CD4-positive, alpha-beta T cell treated with Interleukin-15 for 1 hour (primary cell): Measurements from ENCODE around the gene KLF11.
"Not testable (repeated sequence)": the region's sequence is repeated elsewhere in the genome, so short reads cannot be mapped to it uniquely, and the experiment has no call there.

Experiments
- DNase-seq: peaks from one replicate; pipeline ENCODE4 v3.0.0-alpha.2; 2020

The KLF11 gene

DNA sequence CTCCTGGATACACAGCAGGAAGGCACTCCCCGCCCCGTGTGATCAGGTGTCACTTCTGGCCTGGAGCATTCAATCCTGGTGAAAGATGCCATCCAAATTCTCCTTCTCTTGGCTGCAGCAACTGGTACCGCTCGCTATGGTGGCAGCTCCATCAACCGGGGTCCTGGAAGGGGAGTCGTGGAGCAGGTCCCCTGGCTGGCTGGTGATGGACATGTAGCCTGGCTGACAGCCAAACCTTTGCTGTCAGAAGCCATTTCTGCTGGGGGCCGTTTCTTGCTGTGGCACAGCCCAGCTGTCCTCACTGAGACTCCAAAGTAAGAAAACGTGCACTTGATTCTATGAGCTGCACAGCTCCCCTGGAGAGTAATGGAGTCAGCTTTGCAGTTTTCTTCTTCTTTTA, 44.0 kb downstream of the KLF11 start:
- DNase-seq = no peak

DNA sequence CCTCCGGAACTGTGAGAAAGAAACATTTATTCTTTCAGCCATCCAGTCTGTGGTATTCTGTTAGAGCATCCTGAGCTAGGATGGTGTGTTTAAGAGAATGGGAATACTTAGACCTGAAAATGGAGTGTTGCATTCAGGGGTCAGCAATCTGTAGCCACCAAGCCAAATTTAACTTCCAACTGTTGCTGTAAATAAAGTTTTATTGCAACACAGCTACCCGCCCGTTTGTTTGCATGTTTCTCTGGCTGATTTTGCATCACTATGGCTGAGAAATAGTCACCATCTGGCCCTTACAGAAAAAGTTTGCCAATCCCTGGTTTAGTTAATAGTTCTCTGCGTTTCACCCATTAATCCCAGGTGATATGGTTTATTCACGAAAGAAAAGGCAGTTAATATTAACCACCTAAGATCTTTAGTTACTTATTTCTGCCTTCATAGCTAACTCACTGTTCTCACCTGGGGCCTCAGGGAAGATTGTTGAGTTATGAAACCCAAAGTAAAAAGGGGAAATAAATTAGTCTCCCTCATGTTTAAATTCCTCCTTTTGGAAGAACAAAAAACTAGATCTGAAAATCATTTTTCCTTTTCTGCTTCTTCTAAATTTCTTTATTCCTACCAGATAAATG, 46.3 kb downstream of the KLF11 start:
- DNase-seq = no peak

DNA sequence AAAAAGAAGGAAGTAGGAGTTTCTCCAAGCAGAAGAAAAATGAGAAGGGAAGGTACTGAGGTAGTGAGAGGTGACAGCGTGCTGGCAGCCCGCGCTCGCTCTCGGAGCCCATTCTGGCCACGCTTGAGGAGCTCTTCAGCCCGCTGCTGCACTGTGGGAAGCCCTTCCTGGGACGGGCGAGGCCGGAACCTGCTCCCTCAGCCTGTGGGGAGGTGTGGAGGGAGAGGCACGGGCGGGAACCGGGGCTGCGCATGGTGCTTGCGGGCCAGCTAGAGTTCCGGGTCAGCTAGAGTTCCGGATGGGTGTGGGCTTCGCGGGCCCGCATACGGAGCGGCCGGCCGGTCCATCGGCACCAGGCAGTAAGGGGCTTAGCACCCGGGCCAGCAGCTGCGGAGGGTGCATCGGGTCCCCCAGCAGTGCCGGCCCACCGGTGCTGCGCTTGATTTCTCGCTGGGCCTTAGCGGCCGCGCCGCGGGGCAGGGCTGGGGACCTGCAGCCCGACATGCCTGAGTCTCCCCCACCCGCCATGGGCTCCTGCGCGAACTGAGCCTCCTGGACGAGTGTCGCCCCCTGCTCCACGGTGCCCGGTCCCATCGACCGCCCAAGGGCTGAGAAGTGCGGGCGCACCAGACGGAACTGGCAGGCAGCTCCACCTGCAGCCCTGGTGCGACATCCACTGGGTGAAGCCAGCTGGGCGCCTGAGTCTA, 48.0 kb downstream of the KLF11 start:
- DNase-seq = no peak

DNA sequence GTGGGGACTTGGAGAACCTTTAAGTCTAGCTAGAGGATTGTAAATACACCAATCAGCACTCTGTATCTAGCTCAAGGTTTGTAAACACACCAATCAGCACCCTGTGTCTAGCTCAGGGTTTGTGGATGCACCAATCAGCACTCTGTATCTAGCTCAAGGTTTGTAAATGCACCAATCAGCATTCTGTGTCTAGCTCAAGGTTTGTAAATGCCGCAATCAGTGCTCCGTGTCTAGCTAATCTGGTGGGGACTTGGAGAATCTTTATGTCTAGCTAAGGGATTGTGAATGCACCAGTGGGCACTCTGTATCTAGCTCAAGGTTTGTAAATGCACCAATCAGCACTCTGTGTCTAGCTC, 48.5 kb downstream of the KLF11 start:
- not testable (repeated sequence) for DNase-seq

DNA sequence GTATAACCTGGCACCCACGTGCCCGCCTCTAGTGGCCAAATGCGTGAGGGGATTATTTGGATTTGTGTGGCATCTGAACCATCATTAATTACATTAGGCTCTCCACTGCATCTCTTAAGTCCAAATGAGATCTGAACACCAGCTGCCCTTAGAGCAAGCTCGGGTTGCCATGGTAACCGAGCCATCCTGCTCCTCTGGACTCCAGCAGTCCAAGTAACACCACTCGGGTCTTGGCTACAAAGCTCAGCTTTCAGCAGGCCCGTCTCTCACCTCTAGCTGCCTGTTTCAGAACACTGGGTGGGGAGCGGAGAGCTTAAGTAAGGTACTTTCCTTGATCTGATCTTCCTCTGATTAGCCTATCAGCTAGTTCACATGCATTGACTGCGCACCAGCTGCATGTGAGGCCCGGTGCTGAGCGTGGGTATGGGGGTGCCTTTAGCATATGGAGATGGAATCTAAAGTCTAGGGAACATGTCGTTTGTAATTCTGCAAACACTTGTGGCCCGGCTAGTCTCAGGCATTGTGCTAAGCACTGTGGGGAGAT, 51.0 kb downstream of the KLF11 start:
- no peak for DNase-seq

DNA sequence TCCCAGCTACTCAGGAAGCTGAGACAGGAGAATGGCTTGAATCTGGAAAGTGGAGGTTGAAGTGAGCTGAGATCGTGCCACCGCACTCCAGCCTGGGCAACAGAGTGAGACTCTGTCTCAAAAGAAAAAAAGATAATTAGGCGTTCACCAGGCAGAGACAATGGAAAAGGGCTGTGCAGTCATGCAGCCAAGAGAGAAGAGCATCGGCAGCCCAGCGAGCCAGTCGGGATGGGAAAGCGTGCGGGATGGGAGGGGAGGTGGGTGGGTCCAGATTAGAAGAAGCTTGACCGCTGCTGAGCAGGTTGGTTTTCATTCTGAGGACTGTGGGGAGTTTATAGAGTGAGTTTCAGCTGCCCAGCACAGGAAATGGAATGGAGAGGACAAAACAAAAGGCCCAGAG, 51.8 kb downstream of the KLF11 start:
- no peak for DNase-seq

DNA sequence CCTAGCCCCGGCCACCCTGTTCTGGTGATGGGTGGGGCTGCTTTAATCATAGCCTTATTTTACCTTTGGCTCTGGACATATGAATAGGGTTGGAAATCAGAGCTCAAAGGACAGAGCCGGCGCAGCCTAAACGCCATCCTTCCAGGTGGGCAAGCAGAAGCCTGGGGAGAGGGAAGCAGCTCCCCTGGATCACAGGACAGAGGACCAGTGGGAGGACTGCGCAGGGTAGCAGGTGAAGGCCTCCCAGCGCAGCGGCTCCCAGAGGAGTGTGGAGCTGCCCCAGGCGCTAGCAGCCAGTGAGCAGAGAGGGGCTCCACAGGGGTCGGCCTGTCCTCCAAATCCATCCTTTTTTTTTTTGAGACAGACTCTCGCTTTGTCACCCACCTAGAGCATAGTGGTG, 53.3 kb downstream of the KLF11 start:
- DNase-seq = no peak

DNA sequence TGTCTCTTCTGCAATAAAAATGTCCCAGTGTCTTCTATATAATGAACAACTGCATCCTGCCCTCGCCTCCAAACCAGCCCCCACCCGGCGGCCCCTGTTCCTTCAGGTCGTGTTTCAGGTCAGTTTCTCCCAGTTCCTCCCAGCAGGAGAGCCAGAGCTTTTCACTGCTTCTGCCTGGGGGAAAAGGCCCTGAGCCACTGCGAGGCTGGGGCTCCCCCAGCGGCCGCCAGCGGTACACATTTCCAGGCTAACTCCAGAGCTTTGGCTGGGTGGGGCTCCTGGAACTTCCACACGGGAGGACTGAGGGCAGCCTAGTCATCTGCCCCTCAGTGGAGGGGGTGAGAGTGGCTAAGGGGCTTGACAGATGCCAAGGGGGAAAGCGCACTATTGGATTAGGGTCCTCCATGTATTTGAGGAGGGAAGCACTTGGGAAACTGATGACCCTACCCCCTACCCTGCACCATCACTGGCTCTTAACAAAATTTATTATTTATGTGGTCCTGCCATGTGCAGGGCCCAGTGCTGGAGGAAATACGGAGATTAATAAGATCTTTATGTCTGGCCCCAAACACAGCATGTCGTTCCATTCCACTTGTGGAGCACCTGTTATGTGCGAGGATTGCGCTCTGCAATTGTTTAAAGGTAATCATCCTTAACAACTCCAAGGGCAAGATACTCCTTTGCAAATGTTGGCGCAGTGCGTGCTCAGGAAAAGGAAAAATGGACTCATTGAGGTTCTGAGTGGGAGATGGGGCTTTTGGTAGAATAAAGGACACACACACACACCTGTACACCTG, 54.2 kb downstream of the KLF11 start:
- DNase-seq = peak; percentile 48

DNA sequence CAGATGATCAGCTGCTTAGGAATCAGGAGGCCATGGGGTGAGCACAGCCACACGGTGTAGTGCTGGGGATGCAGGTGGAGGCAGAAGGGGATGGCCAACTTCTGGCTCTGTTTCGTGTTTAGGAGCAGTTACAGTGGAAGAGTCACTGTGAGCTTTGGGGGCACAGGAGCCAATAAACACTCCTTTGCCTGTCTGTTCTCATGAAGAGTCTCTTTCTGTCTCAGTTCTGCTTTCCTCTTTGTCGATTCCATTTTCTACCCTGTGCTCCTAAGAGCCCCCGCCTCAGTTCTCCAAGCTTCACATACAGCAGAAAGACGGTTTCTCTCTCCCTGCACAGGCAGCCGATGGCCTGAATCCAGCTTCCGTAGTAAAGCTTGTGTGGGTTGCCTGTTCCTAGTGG, 58.1 kb downstream of the KLF11 start:
- no peak for DNase-seq

DNA sequence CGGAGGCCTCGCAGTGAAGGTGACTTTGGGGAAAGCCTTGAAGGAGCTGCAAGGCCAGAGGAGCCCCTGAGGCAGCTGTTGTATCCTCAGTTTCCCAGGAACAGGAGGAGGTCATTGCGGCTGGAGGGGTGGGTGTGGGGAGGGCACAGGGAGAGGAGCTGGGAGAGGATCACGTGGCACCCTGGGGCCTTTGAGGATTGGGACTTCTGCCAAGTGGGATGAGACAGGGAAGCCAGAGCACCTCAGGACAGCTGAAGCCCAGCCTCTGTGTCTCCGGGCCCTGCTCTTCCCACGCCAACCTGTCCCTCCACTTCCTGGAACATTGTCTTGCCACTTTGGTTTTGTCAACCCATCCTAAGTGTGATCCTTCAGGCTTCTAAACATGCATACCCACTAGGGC, 59.8 kb downstream of the KLF11 start:
- DNase-seq = no peak
